ENCODE measurements around the gene WHRN. TPM values are rescaled to one million over a fixed set of nuclear protein-coding genes. Genes with fewer than 3 reads are reported as not detected.

Gene WHRN
- total RNA-seq, 1 experiment from 2014 or later: 24.3 TPM

- DNase-seq (ENCODE audit: low spot score): no peak
- Mint-ChIP-seq H3K9me3 (no peaks in the 10 kb centered on the region), H3K27me3 (ENCODE audit: low read depth) (no peaks in the 10 kb centered on the region; the same call in 1 of the 2 replicates), H3K4me3 (no peak overlapping the region), H3K27ac (no peak overlapping the region), H3K4me1 (peaks cover 9% of the 10 kb centered on the region), H3K36me3 (no peaks in the 10 kb centered on the region)
- ChIA-PET CTCF (interaction anchor here (0.9 to 1.1 kb wide), 3 partner anchors 11 to 229 kb away, joined by 3 read pairs; no protein-coding TSS in a partner anchor), POLR2A (interaction anchor here (1.0 kb wide), 2 partner anchors 11 to 56 kb away, joined by 3 read pairs; no protein-coding TSS in a partner anchor)
- TF ChIP-seq E2F4 (CRISPR knock-in tag; IDR thresholded peaks at IDR 0.05; ENCODE audit: borderline replicate concordance, low read depth): no peak
- no peak for TF ChIP-seq FOXP4 (CRISPR knock-in tag; IDR thresholded peaks at IDR 0.05)
- no peak for TF ChIP-seq ZSCAN18 (CRISPR knock-in tag; IDR thresholded peaks at IDR 0.05)
- no peak for TF ChIP-seq RELA (CRISPR knock-in tag; IDR thresholded peaks at IDR 0.05; ENCODE audit: borderline replicate concordance)
- no peak for TF ChIP-seq ELF4 (CRISPR knock-in tag; IDR thresholded peaks at IDR 0.05; ENCODE audit: low read depth)
- TF ChIP-seq ZNF512 (CRISPR knock-in tag; IDR thresholded peaks at IDR 0.05; ENCODE audit: borderline replicate concordance): no peak
- no peak for TF ChIP-seq SP1 (CRISPR knock-in tag; conservative IDR thresholded peaks at IDR 0.05)
- no peak for ATAC-seq
Measured at GRCh38 chr9:114446036-114446435, 59.2 kb downstream of the WHRN start.

GRCh38 chr9:114445616-114446015 is 59.7 kb downstream of the WHRN start:
- DNase-seq (ENCODE audit: low spot score): no peak
- POLR2A ChIA-PET: no interaction called here
- no peak for ATAC-seq
- TF ChIP-seq NFE2L1 (CRISPR knock-in tag; IDR thresholded peaks at IDR 0.05) (no peak), NFATC4 (CRISPR knock-in tag; IDR thresholded peaks at IDR 0.05) (no peak), E2F5 (CRISPR knock-in tag; IDR thresholded peaks at IDR 0.05) (no peak), HMGA2 (CRISPR knock-in tag; IDR thresholded peaks at IDR 0.05) (no peak), ELF4 (CRISPR knock-in tag; IDR thresholded peaks at IDR 0.05; ENCODE audit: low read depth) (no peak), ZSCAN18 (CRISPR knock-in tag; IDR thresholded peaks at IDR 0.05) (no peak), AFF4 (CRISPR knock-in tag; IDR thresholded peaks at IDR 0.05; ENCODE audit: borderline replicate concordance) (no peak), ESRRA (CRISPR knock-in tag; IDR thresholded peaks at IDR 0.05; ENCODE audit: borderline replicate concordance) (no peak), ERG (CRISPR knock-in tag; IDR thresholded peaks at IDR 0.05) (no peak), USF1 (CRISPR knock-in tag; IDR thresholded peaks at IDR 0.05) (no peak)
- Mint-ChIP-seq H3K36me3 (no peaks in the 10 kb centered on the region), H3K9me3 (no peaks in the 10 kb centered on the region), H3K4me1 (peaks cover 4% of the 10 kb centered on the region), H3K27me3 (ENCODE audit: low read depth) (no peaks in the 10 kb centered on the region; the same call in 1 of the 2 replicates), H3K4me3 (no peak overlapping the region), H3K27ac (no peak overlapping the region)
- CTCF ChIA-PET: no interaction called here
